Peyer's patch (tissue), 4 donors: Measurements from ENCODE around the gene NARS2. TPM values are rescaled to one million over a fixed set of nuclear protein-coding genes. Genes with fewer than 3 reads are reported as not detected.

Experiments
- DNase-seq, 3 donors: peaks; one replicate each; pipeline ENCODE4 v3.0.0-alpha.2; 2017 to 2019
- H3K27ac ChIP-seq, 4 donors: fragments of 200-600 bp; sonication (generic); one replicate each; pipeline ENCODE4 v1.5.1; 2016 to 2019
- H3K27me3 ChIP-seq, 2 donors: fragments of 200-600 bp; sonication (generic); one replicate each; pipeline ENCODE4 v1.5.1; 2019
- H3K36me3 ChIP-seq, 3 donors: fragments of 200-600 bp; sonication (generic); one replicate each; pipeline ENCODE4 v1.5.1; 2016 to 2019
- H3K4me1 ChIP-seq, 4 donors: fragments of 200-600 bp; sonication (generic); one replicate each; pipeline ENCODE4 v1.5.1; 2016 to 2019
- H3K4me3 ChIP-seq, 4 donors: fragments of 200-600 bp; sonication (generic); 1 replicate in 3 of 4; 2 replicates in 1 of 4; pipeline ENCODE4 v1.5.1; 2016 to 2019; ENCODE audit warnings: mild to moderate bottlenecking in 1 of 4
- H3K9me3 ChIP-seq, 4 donors: fragments of 200-600 bp; sonication (generic); one replicate each; pipeline ENCODE4 v1.5.1; 2016 to 2019; ENCODE audit warnings: mild to moderate bottlenecking in 1 of 4
- POLR2A ChIP-seq, 2 donors: fragments of 450-650 bp; IDR thresholded peaks; one replicate each; pipeline ENCODE4 v1.5.1; 2017; ENCODE audit warnings: antibody characterized with exemption in 2 of 2, mild to moderate bottlenecking in 2 of 2, moderate library complexity in 2 of 2
- total RNA-seq, 4 donors: library from RNA; depleted of rRNA; stranded (reverse); fragments of >200 nt; gene quantifications; one replicate each; pipeline ENCODE4 v1.1.0, GENCODE V29; 2016
- TF ChIP-seq, protein P1 (sequence below), 6 experiments: fragments of 450-650 bp in 4 of 6; fragments of 200-600 bp in 2 of 6; sonication (generic) in 1 of 6; IDR thresholded peaks; one replicate each; pipeline ENCODE4 v1.5.1; 2017 to 2019; ENCODE audit warnings: antibody characterized with exemption in 6 of 6, mild to moderate bottlenecking in 3 of 6, moderate library complexity in 1 of 6

NARS2 gene
- total RNA-seq, 4 donors from 2014 or later: 7.7 to 28.9 (median 10.7) TPM

DNA sequence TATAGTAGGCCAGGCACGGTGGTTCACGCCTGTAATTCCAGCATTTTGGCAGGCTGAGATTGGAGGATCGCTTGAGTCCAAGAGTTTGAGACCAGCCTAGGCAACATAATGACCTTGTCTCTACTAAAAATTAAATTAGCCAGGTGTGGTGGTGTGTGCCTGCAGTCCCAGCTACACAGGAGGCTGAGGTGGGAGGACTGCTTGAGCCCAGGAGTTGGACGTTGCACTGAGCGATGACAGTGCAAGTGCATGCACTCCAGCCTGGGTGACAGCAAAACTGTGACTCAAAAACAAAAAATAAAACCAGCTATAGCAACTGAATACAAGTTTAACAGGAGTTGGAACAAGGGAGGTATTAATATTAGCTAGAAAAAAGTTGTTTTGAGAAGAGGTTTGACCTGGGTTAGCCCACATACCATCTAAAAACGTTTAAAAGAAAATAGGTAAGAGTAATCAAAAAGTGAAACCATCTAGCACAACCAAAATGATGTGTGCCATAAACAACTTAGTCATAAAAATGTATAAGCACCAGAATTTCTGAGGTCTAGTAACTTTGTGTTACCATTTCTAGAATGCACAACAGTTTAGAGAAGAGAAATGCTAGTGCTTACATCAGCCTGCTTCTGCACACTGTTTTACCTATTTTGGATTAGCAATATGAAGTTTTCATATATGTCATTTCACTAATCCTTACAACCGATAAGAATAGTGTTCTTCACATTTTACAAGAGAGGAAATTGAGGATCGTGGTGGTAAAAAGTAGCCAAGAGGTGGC lies 26.5 kb downstream of the NARS2 start:
- Histone ChIP-seq H3K4me1 (peaks cover 0 to 9% (median 2%) of the 10 kb centered on the region in 4 donors), H3K9me3 (no peaks in the 10 kb centered on the region), H3K36me3 (no peaks in the 10 kb centered on the region), H3K27ac (no peak overlapping the region), H3K27me3 (no peaks in the 10 kb centered on the region), H3K4me3 (no peak overlapping the region)
- no peak for DNase-seq
- no peak for TF ChIP-seq POLR2A (IDR thresholded peaks at IDR 0.05)
- TF ChIP-seq, protein P1, sequence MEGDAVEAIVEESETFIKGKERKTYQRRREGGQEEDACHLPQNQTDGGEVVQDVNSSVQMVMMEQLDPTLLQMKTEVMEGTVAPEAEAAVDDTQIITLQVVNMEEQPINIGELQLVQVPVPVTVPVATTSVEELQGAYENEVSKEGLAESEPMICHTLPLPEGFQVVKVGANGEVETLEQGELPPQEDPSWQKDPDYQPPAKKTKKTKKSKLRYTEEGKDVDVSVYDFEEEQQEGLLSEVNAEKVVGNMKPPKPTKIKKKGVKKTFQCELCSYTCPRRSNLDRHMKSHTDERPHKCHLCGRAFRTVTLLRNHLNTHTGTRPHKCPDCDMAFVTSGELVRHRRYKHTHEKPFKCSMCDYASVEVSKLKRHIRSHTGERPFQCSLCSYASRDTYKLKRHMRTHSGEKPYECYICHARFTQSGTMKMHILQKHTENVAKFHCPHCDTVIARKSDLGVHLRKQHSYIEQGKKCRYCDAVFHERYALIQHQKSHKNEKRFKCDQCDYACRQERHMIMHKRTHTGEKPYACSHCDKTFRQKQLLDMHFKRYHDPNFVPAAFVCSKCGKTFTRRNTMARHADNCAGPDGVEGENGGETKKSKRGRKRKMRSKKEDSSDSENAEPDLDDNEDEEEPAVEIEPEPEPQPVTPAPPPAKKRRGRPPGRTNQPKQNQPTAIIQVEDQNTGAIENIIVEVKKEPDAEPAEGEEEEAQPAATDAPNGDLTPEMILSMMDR (IDR thresholded peaks at IDR 0.05): no peak

DNA sequence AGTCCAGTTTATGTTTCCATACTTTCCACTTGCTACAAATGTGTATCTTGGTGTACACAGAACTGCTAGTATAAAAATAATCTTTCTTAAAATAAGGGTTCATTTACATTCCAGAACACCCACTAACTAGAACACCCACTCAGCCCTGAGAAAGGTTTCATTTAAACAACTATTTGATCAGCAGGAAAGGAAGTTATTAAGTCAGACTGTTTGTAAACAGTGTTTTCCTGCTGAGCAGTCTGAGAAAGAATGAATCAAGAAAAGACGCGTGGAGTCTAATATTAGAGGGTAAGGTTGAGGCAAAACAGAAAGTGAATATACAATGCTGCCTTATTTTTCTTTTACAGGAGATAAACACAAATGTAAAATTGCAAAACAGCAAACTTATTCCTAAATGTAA lies 32.7 kb downstream of the NARS2 start:
- Histone ChIP-seq H3K4me3 (no peak overlapping the region), H3K27me3 (no peaks in the 10 kb centered on the region), H3K4me1 (no peaks in the 10 kb centered on the region), H3K36me3 (no peaks in the 10 kb centered on the region), H3K9me3 (no peaks in the 10 kb centered on the region), H3K27ac (no peak overlapping the region)
- no peak for DNase-seq
- TF ChIP-seq, protein P1 (IDR thresholded peaks at IDR 0.05): no peak
- no peak for TF ChIP-seq POLR2A (IDR thresholded peaks at IDR 0.05)

DNA sequence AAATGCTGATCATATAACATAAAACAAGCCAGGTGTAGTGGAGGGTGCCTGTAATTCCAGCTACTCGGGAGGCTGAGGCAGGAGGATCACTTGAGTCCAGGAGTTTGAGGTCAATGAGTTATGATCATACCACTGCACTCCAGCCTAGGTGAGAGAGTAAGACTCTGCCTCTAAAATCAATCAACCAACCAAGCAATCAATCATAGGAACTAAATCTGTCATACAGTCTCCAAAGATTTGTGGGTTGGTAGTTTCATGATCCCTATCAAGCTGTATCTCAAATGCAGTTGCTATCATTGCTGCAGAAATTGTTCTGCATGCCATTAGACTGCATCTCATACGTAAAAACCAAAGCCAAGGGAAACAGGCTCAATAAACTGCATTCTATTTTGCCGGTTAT lies 33.1 kb downstream of the NARS2 start:
- Histone ChIP-seq H3K4me3 (no peak overlapping the region), H3K4me1 (no peaks in the 10 kb centered on the region), H3K36me3 (no peaks in the 10 kb centered on the region), H3K27ac (no peak overlapping the region), H3K27me3 (no peaks in the 10 kb centered on the region), H3K9me3 (no peaks in the 10 kb centered on the region)
- no peak for DNase-seq
- TF ChIP-seq, protein P1 (IDR thresholded peaks at IDR 0.05): no peak
- TF ChIP-seq POLR2A (IDR thresholded peaks at IDR 0.05): no peak

DNA sequence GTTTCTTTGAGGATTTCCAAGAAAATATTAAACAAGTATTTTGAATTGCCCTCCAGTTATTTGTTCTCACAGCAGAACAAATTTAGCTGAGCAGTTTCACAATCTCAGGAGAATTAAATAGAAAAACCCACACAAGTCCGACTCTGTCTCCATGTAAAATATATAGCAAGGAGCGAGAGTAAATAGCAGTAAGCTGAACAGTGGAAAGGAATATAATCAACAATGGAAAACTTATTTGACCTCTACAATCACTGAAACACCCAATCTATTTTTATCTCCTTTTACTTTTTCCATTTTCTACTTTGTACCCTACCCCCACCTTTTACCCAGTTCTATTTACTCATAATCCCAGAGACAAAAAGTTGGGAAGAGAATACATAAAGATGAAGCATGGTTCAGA lies 34.4 kb downstream of the NARS2 start:
- no peak overlapping the region for H3K27ac ChIP-seq
- H3K27me3 ChIP-seq: no peaks in the 10 kb centered on the region
- no peak for DNase-seq
- no peak overlapping the region for H3K4me3 ChIP-seq
- TF ChIP-seq, protein P1 (IDR thresholded peaks at IDR 0.05): no peak
- no peak for TF ChIP-seq POLR2A (IDR thresholded peaks at IDR 0.05)
- no peaks in the 10 kb centered on the region for H3K36me3 ChIP-seq
- no peaks in the 10 kb centered on the region for H3K9me3 ChIP-seq
- no peaks in the 10 kb centered on the region for H3K4me1 ChIP-seq

DNA sequence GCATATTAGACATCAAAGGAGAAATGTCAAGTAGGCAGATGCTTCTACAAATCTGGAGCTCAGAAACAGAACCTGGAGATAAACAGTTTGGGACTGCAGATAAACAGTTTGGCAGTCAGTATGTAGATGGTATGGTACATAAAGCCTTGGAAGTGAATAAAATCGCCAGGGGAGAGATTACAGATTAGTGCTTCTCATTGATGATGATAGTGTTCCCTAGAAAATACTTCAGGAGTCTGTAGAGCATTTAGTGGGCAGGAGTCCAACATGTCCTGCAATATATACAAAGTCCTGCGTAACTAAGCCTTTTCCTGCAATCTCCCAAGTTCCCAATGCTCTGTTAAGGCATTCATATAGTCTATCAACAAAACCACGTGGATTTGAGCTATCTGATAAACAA lies 35.2 kb downstream of the NARS2 start:
- no peak for TF ChIP-seq POLR2A (IDR thresholded peaks at IDR 0.05)
- TF ChIP-seq, protein P1 (IDR thresholded peaks at IDR 0.05): no peak
- Histone ChIP-seq H3K27ac (no peak overlapping the region), H3K36me3 (no peaks in the 10 kb centered on the region), H3K9me3 (no peaks in the 10 kb centered on the region), H3K4me1 (no peaks in the 10 kb centered on the region), H3K4me3 (no peak overlapping the region), H3K27me3 (no peaks in the 10 kb centered on the region)
- no peak for DNase-seq
